ENCODE results near the gene ANAPC2. TPM values are rescaled to one million over a fixed set of nuclear protein-coding genes. Genes with fewer than 3 reads are reported as not detected.

ANAPC2 gene
- total RNA-seq, 1 donor from 2014 or later = 72.9 TPM

- Mint-ChIP-seq H3K4me1 (ENCODE audit: low read depth, unreplicated experiment) (peaks cover 13% of the 10 kb centered on the region), H3K27me3 (ENCODE audit: unreplicated experiment) (peaks cover 6% of the 10 kb centered on the region), H3K36me3 (ENCODE audit: unreplicated experiment) (no peaks in the 10 kb centered on the region), H3K9me3 (ENCODE audit: unreplicated experiment) (peaks cover 7% of the 10 kb centered on the region), H3K27ac (ENCODE audit: unreplicated experiment) (no peak overlapping the region), H3K4me3 (ENCODE audit: unreplicated experiment) (peak overlapping the region; percentile 93)
- no peak for TF ChIP-seq CTCF (IDR thresholded peaks at IDR 0.05; ENCODE audit: partially characterized antibody, unreplicated experiment)
- DNase-seq = peak; percentile 5
Measured at GRCh38 chr9:137127301-137128157, 60.8 kb downstream of the ANAPC2 start.

DNA sequence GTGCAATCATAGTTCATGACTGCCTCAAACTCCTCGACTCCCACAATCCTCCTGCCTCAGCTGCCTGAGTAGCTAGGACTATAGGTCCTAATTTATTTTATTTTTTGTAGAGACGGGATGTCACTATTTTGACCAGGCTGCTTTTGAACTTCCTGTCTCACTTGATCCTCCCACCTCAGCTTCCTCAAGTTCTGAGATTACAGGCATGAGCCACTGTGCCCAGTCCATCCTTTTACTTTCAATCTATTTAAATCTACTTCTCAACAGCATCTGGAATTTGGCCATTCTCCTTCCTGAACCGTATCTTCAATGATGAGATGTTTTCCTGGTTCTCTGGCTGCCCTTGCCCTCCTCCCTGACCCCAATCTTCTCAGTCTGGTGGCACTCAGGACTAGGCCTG, 61.6 kb downstream of the ANAPC2 start:
- H3K9me3 Mint-ChIP-seq (ENCODE audit: unreplicated experiment) = peaks cover 7% of the 10 kb centered on the region
- no peak overlapping the region for H3K27ac Mint-ChIP-seq (ENCODE audit: unreplicated experiment)
- H3K27me3 Mint-ChIP-seq (ENCODE audit: unreplicated experiment) = peaks cover 6% of the 10 kb centered on the region
- no peaks in the 10 kb centered on the region for H3K36me3 Mint-ChIP-seq (ENCODE audit: unreplicated experiment)
- H3K4me1 Mint-ChIP-seq (ENCODE audit: low read depth, unreplicated experiment) = peaks cover 13% of the 10 kb centered on the region
- no peak for TF ChIP-seq CTCF (IDR thresholded peaks at IDR 0.05; ENCODE audit: partially characterized antibody, unreplicated experiment)
- no peak for DNase-seq
- H3K4me3 Mint-ChIP-seq (ENCODE audit: unreplicated experiment) = no peak overlapping the region

Small RNA genes lying within 50 kb of the gene (microRNA-seq; reads per million reads assigned to microRNA genes)
- not detected for gene MIR3621 (ENCODE audit: unreplicated experiment)

Other genes starting within 250 kb of the ANAPC2 start
- gene FBXW5, start 243.8 kb downstream of the ANAPC2 start, total RNA-seq (ENCODE audit: unreplicated experiment) = 77.9 TPM
- 14.5 TPM for gene C8G, start 243.3 kb downstream of the ANAPC2 start, total RNA-seq (ENCODE audit: unreplicated experiment)
- 2.9 TPM for gene LCN12, start 236.3 kb downstream of the ANAPC2 start, total RNA-seq (ENCODE audit: unreplicated experiment)
- gene PTGDS, start 211.1 kb downstream of the ANAPC2 start, total RNA-seq (ENCODE audit: unreplicated experiment) = not detected
- not detected for gene LCNL1, start 205.6 kb downstream of the ANAPC2 start, total RNA-seq (ENCODE audit: unreplicated experiment)
- gene PAXX, start 196.1 kb downstream of the ANAPC2 start, total RNA-seq (ENCODE audit: unreplicated experiment) = 50.7 TPM
- gene CLIC3, start 192.0 kb downstream of the ANAPC2 start, total RNA-seq (ENCODE audit: unreplicated experiment) = not detected
- 70.7 TPM for gene ABCA2, start 160.3 kb downstream of the ANAPC2 start, total RNA-seq (ENCODE audit: unreplicated experiment)
- gene FUT7, start 156.5 kb downstream of the ANAPC2 start, total RNA-seq (ENCODE audit: unreplicated experiment) = 0.20 TPM
- gene NPDC1, start 142.4 kb downstream of the ANAPC2 start, total RNA-seq (ENCODE audit: unreplicated experiment) = 260 TPM
- gene ENTPD2, start 134.5 kb downstream of the ANAPC2 start, total RNA-seq (ENCODE audit: unreplicated experiment) = 0.69 TPM
- gene SAPCD2, start 118.0 kb downstream of the ANAPC2 start, total RNA-seq (ENCODE audit: unreplicated experiment) = 13.5 TPM
- gene UAP1L1, start 111.0 kb downstream of the ANAPC2 start, total RNA-seq (ENCODE audit: unreplicated experiment) = 5.1 TPM
- 59.8 TPM for gene MAN1B1, start 101.6 kb downstream of the ANAPC2 start, total RNA-seq (ENCODE audit: unreplicated experiment)
- gene DPP7, start 73.8 kb downstream of the ANAPC2 start, total RNA-seq (ENCODE audit: unreplicated experiment) = 30.8 TPM
- gene GRIN1, start 49.4 kb downstream of the ANAPC2 start, total RNA-seq (ENCODE audit: unreplicated experiment) = 5.5 TPM
- 0.98 TPM for gene LRRC26, start 18.5 kb downstream of the ANAPC2 start, total RNA-seq (ENCODE audit: unreplicated experiment)
- gene TMEM210, start 16.5 kb downstream of the ANAPC2 start, total RNA-seq (ENCODE audit: unreplicated experiment) = not detected
- gene SSNA1, start 116 bp upstream of the ANAPC2 start, total RNA-seq (ENCODE audit: unreplicated experiment) = 37.3 TPM
- gene TPRN, start 12.2 kb upstream of the ANAPC2 start, total RNA-seq (ENCODE audit: unreplicated experiment) = 9.6 TPM
- 36.5 TPM for gene TMEM203, start 17.1 kb upstream of the ANAPC2 start, total RNA-seq (ENCODE audit: unreplicated experiment)
- 31.6 TPM for gene NDOR1, start 17.1 kb upstream of the ANAPC2 start, total RNA-seq (ENCODE audit: unreplicated experiment)
- 24.8 TPM for gene RNF208, start 33.7 kb upstream of the ANAPC2 start, total RNA-seq (ENCODE audit: unreplicated experiment)
- 2.1 TPM for gene CYSRT1, start 36.6 kb upstream of the ANAPC2 start, total RNA-seq (ENCODE audit: unreplicated experiment)
- 0.39 TPM for gene RNF224, start 38.9 kb upstream of the ANAPC2 start, total RNA-seq (ENCODE audit: unreplicated experiment)
- not detected for gene SLC34A3, start 42.3 kb upstream of the ANAPC2 start, total RNA-seq (ENCODE audit: unreplicated experiment)
- 192 TPM for gene TUBB4B, start 52.7 kb upstream of the ANAPC2 start, total RNA-seq (ENCODE audit: unreplicated experiment)
- not detected for gene STPG3, start 62.7 kb upstream of the ANAPC2 start, total RNA-seq (ENCODE audit: unreplicated experiment)
- 48.5 TPM for gene NELFB, start 66.8 kb upstream of the ANAPC2 start, total RNA-seq (ENCODE audit: unreplicated experiment)
- 1.5 TPM for gene TOR4A, start 89.2 kb upstream of the ANAPC2 start, total RNA-seq (ENCODE audit: unreplicated experiment)
- 15.2 TPM for gene NRARP, start 113.7 kb upstream of the ANAPC2 start, total RNA-seq (ENCODE audit: unreplicated experiment)
- gene EXD3, start 234.6 kb upstream of the ANAPC2 start, total RNA-seq (ENCODE audit: unreplicated experiment) = 24.5 TPM
- gene NOXA1, start 234.8 kb upstream of the ANAPC2 start, total RNA-seq (ENCODE audit: unreplicated experiment) = 2.6 TPM